ENCODE measurements around the gene NLRP11. TPM values are rescaled to one million over a fixed set of nuclear protein-coding genes. Genes with fewer than 3 reads are reported as not detected.
"Not testable (repeated sequence)": the region's sequence is repeated elsewhere in the genome, so short reads cannot be mapped to it uniquely, and the experiment has no call there.

NLRP11 gene
- total RNA-seq, 1 donor from 2014 or later: not detected

DNA sequence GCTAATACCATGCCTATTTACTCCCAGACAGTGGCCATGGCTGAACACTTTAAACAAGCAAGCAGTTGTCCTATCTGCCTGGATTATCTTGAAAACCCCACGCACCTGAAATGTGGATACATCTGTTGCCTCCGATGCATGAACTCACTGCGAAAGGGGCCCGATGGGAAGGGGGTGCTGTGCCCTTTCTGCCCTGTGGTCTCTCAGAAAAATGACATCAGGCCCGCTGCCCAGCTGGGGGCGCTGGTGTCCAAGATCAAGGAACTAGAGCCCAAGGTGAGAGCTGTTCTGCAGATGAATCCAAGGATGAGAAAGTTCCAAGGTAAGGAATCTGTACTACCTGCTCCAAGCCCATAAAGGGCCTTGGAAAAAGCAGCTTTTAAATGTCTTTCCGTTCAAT, 54.3 kb downstream of the NLRP11 start:
- TF ChIP-seq, protein P1, sequence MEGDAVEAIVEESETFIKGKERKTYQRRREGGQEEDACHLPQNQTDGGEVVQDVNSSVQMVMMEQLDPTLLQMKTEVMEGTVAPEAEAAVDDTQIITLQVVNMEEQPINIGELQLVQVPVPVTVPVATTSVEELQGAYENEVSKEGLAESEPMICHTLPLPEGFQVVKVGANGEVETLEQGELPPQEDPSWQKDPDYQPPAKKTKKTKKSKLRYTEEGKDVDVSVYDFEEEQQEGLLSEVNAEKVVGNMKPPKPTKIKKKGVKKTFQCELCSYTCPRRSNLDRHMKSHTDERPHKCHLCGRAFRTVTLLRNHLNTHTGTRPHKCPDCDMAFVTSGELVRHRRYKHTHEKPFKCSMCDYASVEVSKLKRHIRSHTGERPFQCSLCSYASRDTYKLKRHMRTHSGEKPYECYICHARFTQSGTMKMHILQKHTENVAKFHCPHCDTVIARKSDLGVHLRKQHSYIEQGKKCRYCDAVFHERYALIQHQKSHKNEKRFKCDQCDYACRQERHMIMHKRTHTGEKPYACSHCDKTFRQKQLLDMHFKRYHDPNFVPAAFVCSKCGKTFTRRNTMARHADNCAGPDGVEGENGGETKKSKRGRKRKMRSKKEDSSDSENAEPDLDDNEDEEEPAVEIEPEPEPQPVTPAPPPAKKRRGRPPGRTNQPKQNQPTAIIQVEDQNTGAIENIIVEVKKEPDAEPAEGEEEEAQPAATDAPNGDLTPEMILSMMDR (IDR thresholded peaks at IDR 0.05; ENCODE audit: unreplicated experiment): no peak
- no peaks in the 10 kb centered on the region for H3K36me3 Mint-ChIP-seq (ENCODE audit: low read depth, unreplicated experiment)
- peaks cover 34% of the 10 kb centered on the region for H3K9me3 Mint-ChIP-seq (ENCODE audit: unreplicated experiment)
- H3K27me3 Mint-ChIP-seq (ENCODE audit: unreplicated experiment): peaks cover 4% of the 10 kb centered on the region
- H3K4me3 Mint-ChIP-seq (ENCODE audit: unreplicated experiment): no peak overlapping the region
- no peak overlapping the region for H3K27ac Mint-ChIP-seq (ENCODE audit: unreplicated experiment)
- DNase-seq (ENCODE audit: low spot score): no peak
- H3K4me1 Mint-ChIP-seq (ENCODE audit: unreplicated experiment): no peaks in the 10 kb centered on the region

DNA sequence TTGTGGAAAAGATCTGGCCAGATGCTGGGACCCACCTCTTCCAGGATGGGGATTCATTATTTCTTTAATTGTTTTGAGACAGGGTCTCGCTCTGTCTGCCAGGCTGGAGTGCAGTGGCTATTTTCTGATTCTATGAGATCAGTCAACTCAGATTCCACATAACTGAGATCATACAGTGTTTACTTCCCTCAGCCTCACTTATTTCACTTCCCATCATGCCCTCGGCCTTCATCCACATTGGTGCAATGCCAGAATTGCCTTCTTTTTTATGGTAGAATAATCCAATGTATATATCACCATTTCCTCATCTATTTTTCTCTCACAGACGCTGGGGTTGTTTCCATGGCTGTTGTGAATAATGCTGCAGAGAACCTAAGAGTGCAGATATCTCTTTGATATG, 62.2 kb downstream of the NLRP11 start:
- H3K4me3 Mint-ChIP-seq (ENCODE audit: unreplicated experiment); H3K27ac Mint-ChIP-seq (ENCODE audit: unreplicated experiment); DNase-seq (ENCODE audit: low spot score); H3K4me1 Mint-ChIP-seq (ENCODE audit: unreplicated experiment); H3K27me3 Mint-ChIP-seq (ENCODE audit: unreplicated experiment): not testable (repeated sequence)
- Mint-ChIP-seq H3K36me3 (ENCODE audit: low read depth, unreplicated experiment) (peaks cover 15% of the 10 kb centered on the region), H3K9me3 (ENCODE audit: unreplicated experiment) (peaks cover 34% of the 10 kb centered on the region)

DNA sequence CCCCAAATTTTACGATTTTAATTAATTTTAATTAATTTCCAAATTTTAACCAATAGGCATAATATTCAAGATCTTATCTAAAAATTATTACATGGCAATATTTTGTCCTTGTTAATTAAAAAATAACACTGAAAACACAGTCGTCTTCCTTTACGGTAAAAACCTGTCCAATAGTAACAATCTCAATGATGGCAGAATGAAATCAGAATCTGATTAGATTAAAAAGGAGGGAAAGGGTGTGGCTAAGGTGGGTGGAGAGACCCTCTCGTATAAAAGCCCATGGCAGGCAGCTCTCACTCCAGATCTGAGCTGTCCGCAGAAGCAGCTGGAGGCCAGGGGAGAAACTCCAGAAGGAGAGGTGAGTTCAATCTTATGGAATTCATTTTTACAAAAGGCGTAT, 63.0 kb downstream of the NLRP11 start, which contains the start of gene RFPL4AL1:
Gene RFPL4AL1 (plus strand): TSS at position 301 of the 400 bp plus-strand sequence. CDS start 2,687 bp downstream, outside the sequence.
- not testable (repeated sequence) for H3K27ac Mint-ChIP-seq (ENCODE audit: unreplicated experiment); H3K4me3 Mint-ChIP-seq (ENCODE audit: unreplicated experiment); H3K27me3 Mint-ChIP-seq (ENCODE audit: unreplicated experiment); H3K4me1 Mint-ChIP-seq (ENCODE audit: unreplicated experiment); DNase-seq (ENCODE audit: low spot score)
- H3K36me3 Mint-ChIP-seq (ENCODE audit: low read depth, unreplicated experiment): peaks cover 15% of the 10 kb centered on the region
- H3K9me3 Mint-ChIP-seq (ENCODE audit: unreplicated experiment): peaks cover 32% of the 10 kb centered on the region

DNA sequence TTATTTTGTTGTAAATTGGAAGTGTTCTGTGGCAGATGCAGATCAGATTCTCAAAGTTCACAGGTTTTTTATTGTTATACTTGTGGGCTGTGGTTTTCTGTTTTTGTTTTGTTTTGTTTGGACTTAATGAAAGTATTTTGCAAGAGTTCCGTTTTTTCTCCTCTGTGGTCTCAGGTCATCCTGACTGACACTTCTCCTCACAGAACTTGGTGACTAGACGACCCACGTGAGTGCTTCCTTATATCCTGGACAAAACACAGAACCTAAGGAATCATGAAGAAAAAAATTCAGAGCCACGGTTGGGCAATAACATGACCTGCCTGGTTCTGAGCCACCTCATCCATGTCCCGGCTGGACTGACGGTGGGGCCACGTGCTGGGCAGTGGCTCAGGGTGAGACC, 65.3 kb downstream of the NLRP11 start:
- Mint-ChIP-seq H3K9me3 (ENCODE audit: unreplicated experiment) (peaks cover 32% of the 10 kb centered on the region), H3K4me3 (ENCODE audit: unreplicated experiment) (peak overlapping the region; percentile 13), H3K27ac (ENCODE audit: unreplicated experiment) (no peak overlapping the region), H3K4me1 (ENCODE audit: unreplicated experiment) (no peaks in the 10 kb centered on the region), H3K36me3 (ENCODE audit: low read depth, unreplicated experiment) (peaks cover 15% of the 10 kb centered on the region), H3K27me3 (ENCODE audit: unreplicated experiment) (peaks cover 6% of the 10 kb centered on the region)
- TF ChIP-seq, protein P1 (IDR thresholded peaks at IDR 0.05; ENCODE audit: unreplicated experiment): no peak
- DNase-seq (ENCODE audit: low spot score): no peak

DNA sequence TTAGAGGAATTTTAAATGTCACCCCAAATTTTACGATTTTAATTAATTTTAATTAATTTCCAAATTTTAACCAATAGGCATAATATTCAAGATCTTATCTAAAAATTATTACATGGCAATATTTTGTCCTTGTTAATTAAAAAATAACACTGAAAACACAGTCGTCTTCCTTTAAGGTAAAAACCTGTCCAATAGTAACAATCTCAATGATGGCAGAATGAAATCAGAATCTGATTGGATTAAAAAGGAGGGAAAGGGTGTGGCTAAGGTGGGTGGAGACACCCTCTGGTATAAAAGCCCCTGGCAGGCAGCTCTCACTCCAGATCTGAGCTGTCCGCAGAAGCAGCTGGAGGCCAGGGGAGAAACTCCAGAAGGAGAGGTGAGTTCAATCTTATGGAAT, 73.0 kb downstream of the NLRP11 start, which contains the start of gene RFPL4A:
Gene RFPL4A (plus strand): TSS at position 301 of the 400 bp plus-strand sequence. CDS start 2,704 bp downstream, outside the sequence.
- H3K27me3 Mint-ChIP-seq (ENCODE audit: unreplicated experiment); H3K36me3 Mint-ChIP-seq (ENCODE audit: low read depth, unreplicated experiment); DNase-seq (ENCODE audit: low spot score); H3K4me3 Mint-ChIP-seq (ENCODE audit: unreplicated experiment); H3K27ac Mint-ChIP-seq (ENCODE audit: unreplicated experiment); H3K4me1 Mint-ChIP-seq (ENCODE audit: unreplicated experiment): not testable (repeated sequence)
- H3K9me3 Mint-ChIP-seq (ENCODE audit: unreplicated experiment): peaks cover 33% of the 10 kb centered on the region

DNA sequence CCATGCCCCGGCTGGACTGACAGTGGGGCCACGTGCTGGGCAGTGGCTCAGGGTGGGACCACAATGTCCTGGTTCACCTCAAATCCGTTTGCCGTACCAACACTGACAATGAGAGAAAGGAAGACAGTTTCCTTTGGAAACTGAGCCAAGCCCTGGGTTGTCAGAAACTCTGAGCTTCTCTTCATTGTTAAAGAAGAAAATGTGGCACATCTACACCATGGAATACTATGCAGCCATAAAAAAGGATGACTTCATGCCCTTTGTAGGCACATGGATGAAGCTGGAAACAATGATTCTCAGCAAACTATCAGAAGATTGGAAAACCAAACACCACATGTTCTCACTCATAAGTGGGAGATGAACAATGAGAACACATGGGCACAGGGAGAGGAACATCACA, 75.0 kb downstream of the NLRP11 start:
- H3K27me3 Mint-ChIP-seq (ENCODE audit: unreplicated experiment); H3K4me3 Mint-ChIP-seq (ENCODE audit: unreplicated experiment); H3K27ac Mint-ChIP-seq (ENCODE audit: unreplicated experiment); H3K36me3 Mint-ChIP-seq (ENCODE audit: low read depth, unreplicated experiment); H3K4me1 Mint-ChIP-seq (ENCODE audit: unreplicated experiment); DNase-seq (ENCODE audit: low spot score): not testable (repeated sequence)
- peaks cover 39% of the 10 kb centered on the region for H3K9me3 Mint-ChIP-seq (ENCODE audit: unreplicated experiment)

DNA sequence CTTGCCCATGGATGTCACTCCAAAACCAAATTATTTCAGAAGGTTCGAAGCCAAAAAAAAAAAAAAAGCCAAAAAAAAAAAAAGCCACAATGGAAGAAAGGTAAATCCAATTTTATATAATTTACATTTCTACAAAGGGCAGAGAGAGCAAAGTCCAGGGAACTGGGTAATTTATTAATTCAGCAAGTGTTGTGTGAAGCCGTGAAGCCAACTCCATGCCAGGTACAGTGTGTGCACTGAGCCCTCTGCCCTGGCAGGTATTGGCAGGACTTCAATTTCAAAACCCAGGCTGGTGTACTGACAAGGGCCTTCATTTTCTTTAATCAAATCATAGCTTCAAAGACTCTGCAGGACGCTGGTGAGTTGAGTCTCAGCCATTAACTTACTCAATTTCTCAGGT, 78.4 kb downstream of the NLRP11 start:
- Mint-ChIP-seq H3K27me3 (ENCODE audit: unreplicated experiment) (no peaks in the 10 kb centered on the region), H3K27ac (ENCODE audit: unreplicated experiment) (no peak overlapping the region), H3K36me3 (ENCODE audit: low read depth, unreplicated experiment) (no peaks in the 10 kb centered on the region), H3K4me1 (ENCODE audit: unreplicated experiment) (no peaks in the 10 kb centered on the region), H3K4me3 (ENCODE audit: unreplicated experiment) (no peak overlapping the region), H3K9me3 (ENCODE audit: unreplicated experiment) (peaks cover 34% of the 10 kb centered on the region)
- no peak for DNase-seq (ENCODE audit: low spot score)
- TF ChIP-seq, protein P1 (IDR thresholded peaks at IDR 0.05; ENCODE audit: unreplicated experiment): no peak
